ENCODE data around the gene CCNG1. TPM values are rescaled to one million over a fixed set of nuclear protein-coding genes. Genes with fewer than 3 reads are reported as not detected.

The CCNG1 gene
- total RNA-seq, 2 donors from 2014 or later: 58.8 to 90.1 TPM

DNA sequence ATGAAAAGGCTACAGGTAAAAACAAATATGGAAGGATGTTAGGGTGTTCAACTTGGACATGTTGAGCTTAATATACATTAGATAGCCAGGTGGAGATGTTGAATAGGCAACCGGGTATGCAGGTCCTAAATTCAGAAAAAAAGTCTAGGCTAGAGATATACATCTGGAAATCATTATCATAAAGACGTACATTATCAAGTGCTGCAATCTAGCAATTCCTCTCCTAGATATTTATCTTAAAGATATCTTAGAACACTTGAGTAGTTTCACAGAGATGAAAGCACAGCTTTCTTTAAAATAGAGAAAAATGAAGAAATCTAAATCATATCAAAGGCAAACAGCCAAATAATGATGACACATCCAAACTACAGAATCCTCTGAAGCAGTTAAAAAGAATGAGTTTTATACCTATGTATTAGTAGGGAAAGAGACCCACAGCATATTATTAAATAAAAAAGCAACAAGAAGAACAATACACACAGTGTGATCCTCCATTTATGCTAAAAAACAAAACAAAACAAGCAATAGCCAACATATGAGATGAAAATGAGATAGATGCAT is 18.7 kb downstream of the CCNG1 start:
- no peak overlapping the region for H3K4me3 ChIP-seq

DNA sequence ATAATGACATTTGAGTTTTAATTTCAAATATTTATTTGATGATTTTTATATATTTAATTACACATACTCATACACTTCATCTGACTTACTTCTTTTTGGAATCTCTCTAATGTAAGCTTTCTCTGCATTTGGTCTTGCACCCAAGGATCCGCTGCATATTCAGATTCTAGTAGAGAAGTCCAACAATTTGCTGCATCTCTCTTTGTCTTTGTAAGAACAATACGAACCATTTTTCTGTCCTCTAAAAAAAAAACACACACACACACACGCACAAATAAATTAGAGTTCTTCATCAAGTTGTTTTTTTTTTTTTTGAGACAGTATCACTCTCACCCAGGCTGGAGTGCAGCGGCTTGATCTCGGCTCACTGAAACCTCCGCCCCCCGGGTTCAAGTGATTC is 19.4 kb downstream of the CCNG1 start:
- Histone ChIP-seq H3K27me3 (no peaks in the 10 kb centered on the region), H3K4me1 (peaks cover 0 to 31% of the 10 kb centered on the region in 2 donors), H3K36me3 (peaks cover 17% of the 10 kb centered on the region), H3K27ac (no peak overlapping the region), H3K4me3 (no peak overlapping the region), H3K9me3 (no peaks in the 10 kb centered on the region)
- DNase-seq (ENCODE audit: low spot score): no peak
- TF ChIP-seq, protein P1, sequence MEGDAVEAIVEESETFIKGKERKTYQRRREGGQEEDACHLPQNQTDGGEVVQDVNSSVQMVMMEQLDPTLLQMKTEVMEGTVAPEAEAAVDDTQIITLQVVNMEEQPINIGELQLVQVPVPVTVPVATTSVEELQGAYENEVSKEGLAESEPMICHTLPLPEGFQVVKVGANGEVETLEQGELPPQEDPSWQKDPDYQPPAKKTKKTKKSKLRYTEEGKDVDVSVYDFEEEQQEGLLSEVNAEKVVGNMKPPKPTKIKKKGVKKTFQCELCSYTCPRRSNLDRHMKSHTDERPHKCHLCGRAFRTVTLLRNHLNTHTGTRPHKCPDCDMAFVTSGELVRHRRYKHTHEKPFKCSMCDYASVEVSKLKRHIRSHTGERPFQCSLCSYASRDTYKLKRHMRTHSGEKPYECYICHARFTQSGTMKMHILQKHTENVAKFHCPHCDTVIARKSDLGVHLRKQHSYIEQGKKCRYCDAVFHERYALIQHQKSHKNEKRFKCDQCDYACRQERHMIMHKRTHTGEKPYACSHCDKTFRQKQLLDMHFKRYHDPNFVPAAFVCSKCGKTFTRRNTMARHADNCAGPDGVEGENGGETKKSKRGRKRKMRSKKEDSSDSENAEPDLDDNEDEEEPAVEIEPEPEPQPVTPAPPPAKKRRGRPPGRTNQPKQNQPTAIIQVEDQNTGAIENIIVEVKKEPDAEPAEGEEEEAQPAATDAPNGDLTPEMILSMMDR (IDR thresholded peaks at IDR 0.05): no peak

More for the DNA sequence above, 18.7 kb downstream of the CCNG1 start:
- TF ChIP-seq, protein P1 (IDR thresholded peaks at IDR 0.05): no peak
- Histone ChIP-seq H3K27ac (no peak overlapping the region), H3K36me3 (peaks cover 23% of the 10 kb centered on the region), H3K27me3 (no peaks in the 10 kb centered on the region), H3K4me1 (peaks cover 0 to 24% of the 10 kb centered on the region in 2 donors), H3K9me3 (no peaks in the 10 kb centered on the region)
- no peak for DNase-seq (ENCODE audit: low spot score)

DNA sequence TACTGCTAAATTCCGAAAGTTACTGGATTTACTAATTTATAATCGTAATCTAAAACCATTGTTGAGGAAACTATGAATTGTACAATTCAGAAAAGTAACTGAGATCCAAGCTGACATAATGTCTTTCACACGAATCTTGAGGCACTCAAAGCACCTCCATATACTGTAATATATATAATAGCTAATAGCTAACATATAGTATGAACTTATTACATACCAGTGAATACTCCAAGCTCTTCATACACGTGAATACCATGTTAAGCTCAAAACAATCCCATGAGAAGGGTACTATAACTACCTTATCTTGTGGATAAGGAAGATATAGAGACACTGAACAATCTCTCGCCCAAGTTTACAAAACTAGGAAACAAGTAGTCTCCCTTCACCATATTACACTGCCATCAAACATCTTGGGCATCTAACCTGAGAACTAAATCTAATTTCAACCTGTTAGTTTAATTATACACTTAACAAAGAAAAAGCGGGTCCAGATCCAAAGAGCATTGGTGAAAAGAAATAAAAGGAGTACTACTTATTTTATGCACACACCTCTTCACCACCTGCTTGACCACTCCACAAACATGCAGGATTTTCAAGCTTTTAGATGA is 21.5 kb downstream of the CCNG1 start:
- H3K27ac ChIP-seq: peak overlapping the region; percentile 96
- TF ChIP-seq, protein P1 (IDR thresholded peaks at IDR 0.05): no peak

DNA sequence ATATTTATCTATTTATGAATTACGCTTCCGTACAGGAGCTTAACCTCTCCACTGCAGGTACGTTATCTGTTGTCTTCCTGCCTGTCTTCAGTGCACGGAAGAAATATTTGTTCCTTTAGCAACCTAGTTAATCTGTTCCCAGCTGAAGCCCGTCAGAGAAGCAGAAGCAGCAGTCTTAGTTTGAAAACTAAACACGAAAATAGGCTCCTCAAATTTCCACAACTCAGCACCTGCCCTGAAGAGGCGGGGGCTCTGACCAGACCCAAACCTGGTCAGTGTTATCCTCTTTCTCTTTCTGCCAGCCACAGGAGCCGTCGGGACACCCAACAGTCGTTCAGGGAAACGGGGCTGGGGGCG is 22.0 kb downstream of the CCNG1 start:
- no peaks in the 10 kb centered on the region for H3K27me3 ChIP-seq
- peak overlapping the region; percentile 96 for H3K27ac ChIP-seq
- H3K4me3 ChIP-seq: peak overlapping the region; percentile 65 to 84
- peaks cover 0 to 35% of the 10 kb centered on the region in 2 donors for H3K4me1 ChIP-seq
- H3K9me3 ChIP-seq: no peaks in the 10 kb centered on the region
- peaks cover 12% of the 10 kb centered on the region for H3K36me3 ChIP-seq
- TF ChIP-seq, protein P1 (IDR thresholded peaks at IDR 0.05): no peak
- no peak for DNase-seq (ENCODE audit: low spot score)

More for the DNA sequence above, 21.5 kb downstream of the CCNG1 start:
- Histone ChIP-seq H3K36me3 (peaks cover 12% of the 10 kb centered on the region), H3K4me1 (peaks cover 0 to 35% of the 10 kb centered on the region in 2 donors), H3K4me3 (peak overlapping the region; percentile 65 to 84), H3K9me3 (no peaks in the 10 kb centered on the region), H3K27me3 (no peaks in the 10 kb centered on the region)
- DNase-seq (ENCODE audit: low spot score): no peak

DNA sequence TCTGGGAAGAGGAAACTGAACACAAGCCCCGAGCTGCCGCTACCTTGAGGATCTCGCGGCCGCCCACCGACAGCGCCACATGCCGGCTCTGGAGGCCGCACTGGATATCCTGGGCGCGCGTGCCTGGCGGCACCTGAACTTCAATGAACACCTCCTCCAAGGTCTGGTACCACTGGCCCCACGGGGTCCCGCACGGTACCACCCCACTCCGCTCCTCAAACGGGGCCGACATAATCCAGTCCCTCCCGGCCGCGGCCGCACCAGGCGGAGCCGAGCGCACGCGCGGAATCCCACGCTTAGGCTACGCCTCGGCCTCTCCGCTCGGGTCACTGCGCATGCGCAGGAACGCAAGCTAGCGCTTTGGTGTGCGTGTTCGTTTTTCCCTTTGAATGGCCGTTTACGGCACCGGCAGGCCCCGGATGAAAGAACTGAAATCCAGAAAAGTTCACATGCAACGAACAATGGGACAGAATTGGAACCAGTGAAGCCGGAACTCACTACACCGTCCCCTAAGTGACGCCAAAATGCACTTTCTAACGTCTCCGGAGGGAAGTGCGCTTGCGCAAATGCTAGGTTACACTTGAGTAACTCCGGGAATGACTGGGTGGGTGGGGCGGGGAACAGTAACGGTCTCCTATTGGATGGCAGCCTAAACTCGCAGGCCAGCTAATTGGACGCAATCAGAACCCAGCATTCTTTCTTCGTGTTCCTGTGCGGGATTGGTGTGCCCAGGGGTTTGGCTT is 22.6 kb downstream of the CCNG1 start, which contains the start of gene NUDCD2:
Gene NUDCD2, minus strand, starts transcription at position 284 of the 743 bp plus-strand sequence. Its CDS starts 52 bp downstream, at position 232.
- peak; percentile 98 for DNase-seq (ENCODE audit: low spot score)
- TF ChIP-seq, protein P1 (IDR thresholded peaks at IDR 0.05): peak in 1 of 2 donors; percentile 64
- H3K27me3 ChIP-seq: no peaks in the 10 kb centered on the region
- H3K4me3 ChIP-seq: peak within 1 kb of the TSS; percentile 65 to 84
- peaks cover 7% of the 10 kb centered on the region for H3K36me3 ChIP-seq
- peaks cover 0 to 35% of the 10 kb centered on the region in 2 donors for H3K4me1 ChIP-seq
- H3K27ac ChIP-seq: peak within 1 kb of the TSS; percentile 96
- no peaks in the 10 kb centered on the region for H3K9me3 ChIP-seq

Data from right atrium auricular region (tissue), 2 donors.